K562 (cell line): Measurements from ENCODE around the gene SCGB3A2. TPM values are rescaled to one million over a fixed set of nuclear protein-coding genes. Genes with fewer than 3 reads are reported as not detected.

ENCODE experiments used
- ATAC-seq: fragments of 200-7000 bp; cut with Tn5 transposase; 3 replicates; pipeline ENCODE4 v1.9.1; 2020; ENCODE audit warnings: moderate library complexity
- BruUV-seq: library from RNA; stranded (reverse); fragments of 400-500 nt; replicated peaks from 2 replicates; lab custom pipeline; 2021; lab: Mats Ljungman, UMichigan
- CTCF ChIA-PET: fragments of 300-600 bp; formaldehyde crosslinking; extraction: SDS; loops from one replicate; lab custom pipeline; 2021; ENCODE audit warnings: low intra/inter-chr PET ratio; lab: Yijun Ruan, JAX
- POLR2A ChIA-PET: fragments of 300-600, 350-650 bp; sonication (Branson Sonifier 250); formaldehyde crosslinking; extraction: SDS; loops from one replicate; lab custom pipeline; 2021; ENCODE audit warnings: antibody characterized with exemption, inconsistent platforms; lab: Yijun Ruan, JAX
- DNase-seq, 4 experiments: peaks; one replicate each; pipeline versions ENCODE4 v3.0.0 to v3.0.0-alpha.2; 2011 to 2018; ENCODE audit warnings: low spot score in 3 of 4, mixed read lengths in 3 of 4; ENCODE audit errors: extremely low read depth in 1 of 4
- FAIRE-seq: peaks from 2 replicates; lab custom pipeline; 2011; peaks lifted over from hg19 to GRCh38; lab: Jason Lieb, UNC
- H2AFZ ChIP-seq: 2 replicates; pipeline ENCODE4 v1.6.0; 2011; ENCODE audit warnings: low read depth, low read length, control low read depth, inconsistent platforms
- H3K27ac ChIP-seq: fragments of 200-600 bp; 3 replicates; pipeline ENCODE4 v1.8.0; 2011; ENCODE audit warnings: low read depth, mild to moderate bottlenecking, control low read depth, inconsistent platforms, low read length, moderate library complexity, mixed read lengths; ENCODE audit errors: extremely low read depth
- H3K27me3 ChIP-seq, 2 experiments: fragments of 300-600 bp in 1 of 2; 2 replicates in 1 of 2; 3 replicates in 1 of 2; pipeline versions ENCODE4 v1.6.0 to v1.8.0; 2011; ENCODE audit warnings: inconsistent platforms in 2 of 2, low read length in 2 of 2, mild to moderate bottlenecking in 1 of 2, mixed read lengths in 1 of 2, moderate library complexity in 1 of 2; ENCODE audit not compliant: control insufficient read depth in 2 of 2, insufficient read depth in 2 of 2
- H3K36me3 ChIP-seq: fragments of 300-600 bp; 3 replicates; pipeline ENCODE4 v1.8.0; 2011; ENCODE audit warnings: mild to moderate bottlenecking, low read length, inconsistent platforms; ENCODE audit not compliant: control insufficient read depth, insufficient read depth
- H3K4me1 ChIP-seq, 2 experiments: fragments of 200-600 bp in 1 of 2; replicated peaks in 1 of 2; 2 replicates in 1 of 2; 3 replicates in 1 of 2; pipeline versions ENCODE4 v1.5.1 to v1.8.0; 2011; ENCODE audit warnings: inconsistent platforms in 2 of 2, low read length in 2 of 2, mild to moderate bottlenecking in 1 of 2, mixed read lengths in 1 of 2, moderate library complexity in 1 of 2; ENCODE audit not compliant: control insufficient read depth in 2 of 2, insufficient read depth in 2 of 2
- H3K4me2 ChIP-seq: 2 replicates; pipeline ENCODE4 v1.6.1; 2011; ENCODE audit warnings: low read length, control low read depth, inconsistent platforms, mixed read lengths; ENCODE audit not compliant: insufficient read depth
- H3K4me3 ChIP-seq: fragments of 200-600 bp; sonication (generic), shearing (Covaris generic); 2 replicates; pipeline ENCODE4 v1.5.1; 2016; ENCODE audit warnings: control low read depth, inconsistent platforms
- H3K79me2 ChIP-seq: fragments of 200-600 bp; 3 replicates; pipeline ENCODE4 v1.8.0; 2011; ENCODE audit warnings: low read length, inconsistent platforms; ENCODE audit not compliant: control insufficient read depth, insufficient read depth
- H3K9ac ChIP-seq, 2 experiments: 2 replicates each; pipeline versions ENCODE4 v1.6.0 to v1.6.1; 2011; ENCODE audit warnings: low read depth in 2 of 2, low read length in 2 of 2, control low read depth in 1 of 2, inconsistent platforms in 1 of 2, mild to moderate bottlenecking in 1 of 2, mixed read lengths in 1 of 2; ENCODE audit not compliant: insufficient read depth in 1 of 2
- H3K9me1 ChIP-seq: one replicate; pipeline ENCODE4 v1.6.0; 2011; ENCODE audit warnings: inconsistent platforms, mild to moderate bottlenecking, low read length, moderate library complexity; ENCODE audit not compliant: control insufficient read depth, insufficient read depth
- H3K9me3 ChIP-seq: replicated peaks from 2 replicates; pipeline ENCODE4 v1.5.1; 2011; ENCODE audit warnings: low read depth, low read length, inconsistent platforms; ENCODE audit not compliant: control insufficient read depth, insufficient read depth
- H4K20me1 ChIP-seq: replicated peaks from 2 replicates; pipeline ENCODE4 v1.6.1; 2011; ENCODE audit warnings: low read length, inconsistent platforms, mixed read lengths; ENCODE audit not compliant: control insufficient read depth, insufficient read depth
- RAD21 ChIP-seq, 2 experiments: fragments of 250-450 bp in 1 of 2; fragments of 450-650 bp in 1 of 2; sonication (Bioruptor Pico) in 1 of 2; formaldehyde crosslinking in 1 of 2; IDR thresholded peaks in 1 of 2; conservative IDR thresholded peaks in 1 of 2; 2 replicates each; pipeline versions ENCODE4 v1.4.0 to v1.8.0; 2020 to 2022; ENCODE audit warnings: mild to moderate bottlenecking in 2 of 2, moderate library complexity in 1 of 2
- ZNF121 ChIP-seq: sonication (generic); formaldehyde crosslinking; conservative IDR thresholded peaks from 2 replicates; pipeline ENCODE4 v1.8.0; 2022; ENCODE audit warnings: missing genetic modification reagents
- ZNF717 ChIP-seq: fragments of 250-450 bp; sonication (Bioruptor Pico); IDR thresholded peaks from 2 replicates; pipeline ENCODE4 v1.5.0; 2021
- WGBS: fragments of 100-300 bp; shearing (Covaris generic); methylation state at CpG from one replicate; pipeline ENCODE4 v1.1.6; 2016; ENCODE audit warnings: low coverage, mixed read lengths; ENCODE audit not compliant: insufficient coverage; ENCODE audit errors: missing lambda C conversion rate; 5-methylcytosine and 5-hydroxymethylcytosine counted together
- in situ Hi-C: fragments of 300-500 bp; cut with MboI; formaldehyde crosslinking; loops from 4 replicates; pipeline ENCODE4 v1.15.0; 2018; ENCODE audit warnings: inconsistent platforms, mixed read lengths
- intact Hi-C: fragments of 100-400 bp; cut with micrococcal nuclease; formaldehyde crosslinking; loops from 2 replicates; pipeline ENCODE4 v1.14.2; 2022
- polyA plus RNA-seq, 8 experiments: library from polyadenylated mRNA; depleted of rRNA in 4 of 8; stranded (reverse) in 5 of 8; unstranded in 3 of 8; fragments of >200 nt; fragmentation: Nextera tagmentation in 2 of 8; fragmentation: Illumina TruSeq in 1 of 8; extraction: Ambion mirVana in 2 of 8; extraction: Trizol in 1 of 8; gene quantifications; 2 replicates each; pipeline versions ENCODE4 v1.2.1 to v1.2.3, GENCODE V29; 2011 to 2014; ENCODE audit warnings: inconsistent platforms in 1 of 8, missing spikeins in 1 of 8
- total RNA-seq, 7 experiments: library from RNA; depleted of rRNA in 6 of 7; stranded (reverse); fragments of >200 nt in 6 of 7; fragmentation: Illumina TruSeq in 2 of 7; extraction: Trizol in 2 of 7; gene quantifications; 2 replicates each; pipeline versions ENCODE4 v1.2.1 to v1.2.3, GENCODE V29; 2011 to 2021; ENCODE audit warnings: low replicate concordance in 1 of 7
- TF ChIP-seq, protein P1 (sequence below): fragments of 250-450 bp; sonication (Bioruptor Pico); IDR thresholded peaks from 2 replicates; pipeline ENCODE4 v1.5.0; 2021
- TF ChIP-seq, protein P2 (sequence below): sonication (generic); formaldehyde crosslinking; IDR thresholded peaks from 2 replicates; pipeline ENCODE4 v1.9.0; 2022; ENCODE audit warnings: mild to moderate bottlenecking, missing genetic modification reagents
- TF ChIP-seq, protein P3 (sequence below), 3 experiments: IDR thresholded peaks in 2 of 3; conservative IDR thresholded peaks in 1 of 3; 2 replicates each; pipeline ENCODE4 v1.5.1; 2011 to 2012; ENCODE audit warnings: low read length in 3 of 3, mild to moderate bottlenecking in 3 of 3, control low read depth in 2 of 3, improper control_type of control experiment in 1 of 3, inconsistent platforms in 1 of 3, low read depth in 1 of 3, mixed read lengths in 1 of 3, moderate library complexity in 1 of 3; ENCODE audit not compliant: insufficient read depth in 2 of 3

The SCGB3A2 gene
- total and polyA plus RNA-seq, 9 of the 15 experiments (the other 6 are each of a cell fraction or from before 2014, with no cell fraction given): 0.35 TPM; not detected in 8

DNA sequence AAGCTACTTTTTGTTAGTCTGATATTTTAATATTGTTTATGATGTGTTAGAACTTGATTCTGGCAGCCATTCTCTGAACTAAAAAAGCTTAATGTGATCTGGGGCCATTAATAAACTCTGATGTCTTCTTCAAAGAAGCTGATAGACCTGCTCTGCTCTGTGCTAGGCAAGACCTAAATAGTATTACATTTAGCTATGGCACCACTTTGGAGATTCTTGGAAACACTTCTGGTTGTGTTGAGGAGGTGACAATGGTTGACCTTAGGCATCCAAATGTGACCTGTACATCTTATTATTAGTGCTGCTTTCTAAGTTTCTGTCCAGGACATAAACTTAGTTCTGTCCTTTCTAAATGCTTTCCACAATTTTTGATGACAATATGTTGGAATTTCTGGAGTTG lies 21.7 kb upstream of the SCGB3A2 start (continued):
- TF ChIP-seq, protein P1, sequence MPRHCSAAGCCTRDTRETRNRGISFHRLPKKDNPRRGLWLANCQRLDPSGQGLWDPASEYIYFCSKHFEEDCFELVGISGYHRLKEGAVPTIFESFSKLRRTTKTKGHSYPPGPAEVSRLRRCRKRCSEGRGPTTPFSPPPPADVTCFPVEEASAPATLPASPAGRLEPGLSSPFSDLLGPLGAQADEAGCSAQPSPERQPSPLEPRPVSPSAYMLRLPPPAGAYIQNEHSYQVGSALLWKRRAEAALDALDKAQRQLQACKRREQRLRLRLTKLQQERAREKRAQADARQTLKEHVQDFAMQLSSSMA (CRISPR knock-in tag): no peak
- no peak for TF ChIP-seq ZNF121 (CRISPR knock-in tag)
- no peak for TF ChIP-seq ZNF717
- TF ChIP-seq, protein P2, sequence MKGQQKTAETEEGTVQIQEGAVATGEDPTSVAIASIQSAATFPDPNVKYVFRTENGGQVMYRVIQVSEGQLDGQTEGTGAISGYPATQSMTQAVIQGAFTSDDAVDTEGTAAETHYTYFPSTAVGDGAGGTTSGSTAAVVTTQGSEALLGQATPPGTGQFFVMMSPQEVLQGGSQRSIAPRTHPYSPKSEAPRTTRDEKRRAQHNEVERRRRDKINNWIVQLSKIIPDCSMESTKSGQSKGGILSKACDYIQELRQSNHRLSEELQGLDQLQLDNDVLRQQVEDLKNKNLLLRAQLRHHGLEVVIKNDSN: no peak

DNA sequence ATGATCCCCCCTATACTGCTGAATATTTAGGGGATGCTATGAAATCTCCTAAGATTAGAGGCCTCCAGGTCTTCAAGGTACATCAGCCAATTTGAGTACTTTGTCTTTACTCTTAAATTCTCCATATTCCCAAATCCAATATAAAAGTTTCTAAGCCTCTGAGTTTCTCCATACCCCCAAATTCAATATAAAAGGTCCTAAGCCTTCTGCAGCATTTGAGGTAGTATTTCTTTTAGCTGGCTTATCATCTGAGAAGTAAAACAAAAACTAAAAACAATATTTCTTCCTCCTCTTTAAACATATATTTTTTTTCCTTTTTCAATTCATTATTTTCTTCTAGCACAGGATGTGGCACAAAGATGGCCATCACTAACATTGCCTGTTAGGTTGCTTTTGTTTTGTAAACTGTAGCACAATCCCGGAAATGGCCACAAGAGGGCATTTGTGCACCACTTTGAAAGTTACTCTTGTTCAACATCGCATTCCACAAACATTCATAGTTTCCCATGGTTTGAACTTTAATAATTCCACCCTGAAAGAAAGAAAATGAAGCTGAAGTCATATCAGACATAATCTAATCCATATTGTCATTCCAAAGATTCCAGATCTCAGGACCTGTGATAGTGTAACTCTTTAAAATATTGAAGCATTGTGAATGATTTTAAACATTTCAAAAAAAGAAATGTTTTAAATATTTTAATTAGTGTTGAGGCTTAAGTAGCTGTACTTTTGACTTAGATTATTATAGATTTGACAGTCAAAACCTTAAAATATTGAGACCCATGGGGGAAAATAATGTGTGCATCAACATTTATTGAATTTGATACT lies 21.0 kb upstream of the SCGB3A2 start:
- Histone ChIP-seq H3K9me3 (no peaks in the 10 kb centered on the region), H3K9me1 (no peaks in the 10 kb centered on the region), H3K27ac (no peak overlapping the region), H3K4me3 (no peak overlapping the region), H3K79me2 (no peaks in the 10 kb centered on the region), H3K9ac (no peak overlapping the region), H3K4me1 (no peaks in the 10 kb centered on the region), H2AFZ (no peak overlapping the region), H3K36me3 (no peaks in the 10 kb centered on the region), H4K20me1 (no peaks in the 10 kb centered on the region), H3K27me3 (no peaks in the 10 kb centered on the region), H3K4me2 (no peak overlapping the region)
- in situ Hi-C loops: no loop called here
- WGBS: 0% methylated on average over 2 of the region's 2 CpGs
- ChIA-PET POLR2A (no interaction called here), CTCF (interaction anchor here (1.2 to 1.3 kb wide), 2 partner anchors 77 to 870 kb away, joined by 3 read pairs; no protein-coding TSS in a partner anchor)
- peak; percentile 31 to 66 (median 58) for DNase-seq
- no TSS peak for BruUV-seq
- FAIRE-seq: peak; percentile 95
- intact Hi-C loops: loop anchor here (2.0 to 10.0 kb wide), 2 partner anchors 587 to 873 kb away; no protein-coding TSS in a partner anchor
- peak; percentile 72 for ATAC-seq
- TF ChIP-seq, protein P3, sequence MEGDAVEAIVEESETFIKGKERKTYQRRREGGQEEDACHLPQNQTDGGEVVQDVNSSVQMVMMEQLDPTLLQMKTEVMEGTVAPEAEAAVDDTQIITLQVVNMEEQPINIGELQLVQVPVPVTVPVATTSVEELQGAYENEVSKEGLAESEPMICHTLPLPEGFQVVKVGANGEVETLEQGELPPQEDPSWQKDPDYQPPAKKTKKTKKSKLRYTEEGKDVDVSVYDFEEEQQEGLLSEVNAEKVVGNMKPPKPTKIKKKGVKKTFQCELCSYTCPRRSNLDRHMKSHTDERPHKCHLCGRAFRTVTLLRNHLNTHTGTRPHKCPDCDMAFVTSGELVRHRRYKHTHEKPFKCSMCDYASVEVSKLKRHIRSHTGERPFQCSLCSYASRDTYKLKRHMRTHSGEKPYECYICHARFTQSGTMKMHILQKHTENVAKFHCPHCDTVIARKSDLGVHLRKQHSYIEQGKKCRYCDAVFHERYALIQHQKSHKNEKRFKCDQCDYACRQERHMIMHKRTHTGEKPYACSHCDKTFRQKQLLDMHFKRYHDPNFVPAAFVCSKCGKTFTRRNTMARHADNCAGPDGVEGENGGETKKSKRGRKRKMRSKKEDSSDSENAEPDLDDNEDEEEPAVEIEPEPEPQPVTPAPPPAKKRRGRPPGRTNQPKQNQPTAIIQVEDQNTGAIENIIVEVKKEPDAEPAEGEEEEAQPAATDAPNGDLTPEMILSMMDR (IDR thresholded peaks at IDR 0.05 in 2 of 3, conservative IDR thresholded peaks at IDR 0.05 in 1 of 3; ENCODE audit: insufficient read depth in 2 of 3, low read depth in 1 of 3, low read length in 3 of 3): peak; percentile 60 to 68 (median 66)
- peak; percentile 71 for TF ChIP-seq RAD21 (CRISPR knock-in tag; conservative IDR thresholded peaks at IDR 0.05 in 1 of 2, IDR thresholded peaks at IDR 0.05 in 1 of 2)
